Breast epithelium (tissue), 4 donors: ENCODE data around the gene NRXN3. TPM values are rescaled to one million over a fixed set of nuclear protein-coding genes. Genes with fewer than 3 reads are reported as not detected.

Experiments used
- DNase-seq, 2 donors: peaks; one replicate each; pipeline ENCODE4 v3.0.0-alpha.2; 2019; ENCODE audit warnings: low spot score in 2 of 2
- H3K27ac ChIP-seq, 2 donors: fragments of 200-600 bp; sonication (generic) in 1 of 2; one replicate each; pipeline ENCODE4 v1.5.1; 2016 to 2019; ENCODE audit warnings: mild to moderate bottlenecking in 1 of 2
- H3K27me3 ChIP-seq, 2 donors: fragments of 200-600 bp; sonication (generic) in 1 of 2; one replicate each; pipeline versions ENCODE4 v1.5.1 to v1.6.0; 2017 to 2019; ENCODE audit warnings: control low read depth in 1 of 2, mild to moderate bottlenecking in 1 of 2
- H3K36me3 ChIP-seq: fragments of 200-600 bp; one replicate; pipeline ENCODE4 v1.5.1; 2019
- H3K4me1 ChIP-seq, 2 donors: fragments of 200-600 bp; sonication (generic); one replicate each; pipeline ENCODE4 v1.5.1; 2016 to 2019; ENCODE audit warnings: control low read depth in 1 of 2
- H3K4me3 ChIP-seq, 3 donors: fragments of 200-600 bp; sonication (generic); 1 replicate in 2 of 3; 2 replicates in 1 of 3; pipeline ENCODE4 v1.5.1; 2016 to 2019; ENCODE audit warnings: mild to moderate bottlenecking in 3 of 3, moderate library complexity in 2 of 3
- H3K9me3 ChIP-seq, 2 donors: fragments of 200-600 bp; sonication (generic) in 1 of 2; one replicate each; pipeline ENCODE4 v1.5.1; 2016 to 2019; ENCODE audit warnings: control low read depth in 1 of 2
- POLR2A ChIP-seq: fragments of 450-650 bp; IDR thresholded peaks from one replicate; pipeline ENCODE4 v1.6.1; 2016; ENCODE audit warnings: antibody characterized with exemption, mild to moderate bottlenecking, moderate library complexity
- POLR2AphosphoS5 ChIP-seq, 3 donors: sonication (generic); formaldehyde crosslinking; IDR thresholded peaks; one replicate each; pipeline ENCODE4 v1.6.1; 2017; ENCODE audit warnings: antibody characterized with exemption in 3 of 3
- intact Hi-C: fragments of 100-400 bp; cut with DNase I; formaldehyde crosslinking; loops from one replicate; pipeline ENCODE4 v1.15.1; 2023; ENCODE audit warnings: low total_unique reads
- total RNA-seq, 3 donors: library from RNA; depleted of rRNA; stranded (reverse); fragments of >200 nt; gene quantifications; one replicate each; pipeline ENCODE4 v1.1.0, GENCODE V29; 2016
- TF ChIP-seq, protein P1 (sequence below), 3 donors: fragments of 450-650 bp; IDR thresholded peaks; one replicate each; pipeline ENCODE4 v1.5.1; 2016 to 2017; ENCODE audit warnings: antibody characterized with exemption in 3 of 3, mild to moderate bottlenecking in 3 of 3, moderate library complexity in 3 of 3

Gene NRXN3
- total RNA-seq, 3 donors from 2014 or later = 2.9 to 3.6 (median 3.5) TPM

DNA sequence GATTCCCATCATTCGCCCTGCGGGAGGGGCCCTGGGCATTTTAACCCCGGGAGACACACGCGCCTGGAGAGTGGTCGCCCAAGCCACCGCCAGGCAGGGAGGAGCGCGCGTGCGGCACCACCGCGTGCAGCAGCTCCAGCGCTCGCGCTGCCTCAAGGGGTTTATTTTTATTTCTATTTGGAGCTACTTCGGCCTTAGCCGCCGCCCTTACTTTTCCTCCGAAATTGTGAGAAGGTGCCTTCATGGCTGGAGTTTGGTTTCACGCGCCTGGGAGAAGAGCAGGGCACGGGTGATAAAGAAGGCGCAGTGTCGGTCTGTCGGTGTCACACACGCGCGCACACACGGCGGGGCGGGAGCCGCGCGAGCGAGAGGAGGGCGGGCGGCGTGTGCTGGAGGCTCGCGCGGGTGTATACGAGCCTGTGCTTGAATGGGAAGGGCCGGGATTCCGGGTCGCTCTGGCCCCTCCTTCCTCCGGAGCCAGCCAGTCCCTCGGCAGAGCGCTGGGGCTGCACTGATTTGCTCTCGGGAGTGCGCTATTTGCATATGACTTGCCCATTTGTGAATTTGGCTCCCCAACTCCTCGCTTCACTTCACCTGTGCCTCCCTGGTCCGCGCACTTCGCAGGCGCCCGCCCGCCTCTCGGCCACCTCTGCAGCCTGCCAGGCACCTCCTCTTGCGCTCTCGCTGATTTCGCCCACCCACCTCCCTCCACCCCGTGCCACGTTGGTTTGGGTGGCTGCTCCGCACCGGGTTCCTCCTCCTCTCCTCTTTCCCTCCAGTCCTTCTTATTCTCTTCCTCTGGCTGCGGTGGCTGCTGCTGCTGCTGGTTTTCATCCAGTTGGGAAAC is 1108.8 kb downstream of the NRXN3 start:
- no peaks in the 10 kb centered on the region for H3K4me1 ChIP-seq
- H3K9me3 ChIP-seq = no peaks in the 10 kb centered on the region
- TF ChIP-seq, protein P1, sequence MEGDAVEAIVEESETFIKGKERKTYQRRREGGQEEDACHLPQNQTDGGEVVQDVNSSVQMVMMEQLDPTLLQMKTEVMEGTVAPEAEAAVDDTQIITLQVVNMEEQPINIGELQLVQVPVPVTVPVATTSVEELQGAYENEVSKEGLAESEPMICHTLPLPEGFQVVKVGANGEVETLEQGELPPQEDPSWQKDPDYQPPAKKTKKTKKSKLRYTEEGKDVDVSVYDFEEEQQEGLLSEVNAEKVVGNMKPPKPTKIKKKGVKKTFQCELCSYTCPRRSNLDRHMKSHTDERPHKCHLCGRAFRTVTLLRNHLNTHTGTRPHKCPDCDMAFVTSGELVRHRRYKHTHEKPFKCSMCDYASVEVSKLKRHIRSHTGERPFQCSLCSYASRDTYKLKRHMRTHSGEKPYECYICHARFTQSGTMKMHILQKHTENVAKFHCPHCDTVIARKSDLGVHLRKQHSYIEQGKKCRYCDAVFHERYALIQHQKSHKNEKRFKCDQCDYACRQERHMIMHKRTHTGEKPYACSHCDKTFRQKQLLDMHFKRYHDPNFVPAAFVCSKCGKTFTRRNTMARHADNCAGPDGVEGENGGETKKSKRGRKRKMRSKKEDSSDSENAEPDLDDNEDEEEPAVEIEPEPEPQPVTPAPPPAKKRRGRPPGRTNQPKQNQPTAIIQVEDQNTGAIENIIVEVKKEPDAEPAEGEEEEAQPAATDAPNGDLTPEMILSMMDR (IDR thresholded peaks at IDR 0.05) = no peak
- TF ChIP-seq POLR2A = peak; percentile 11
- no peak overlapping the region for H3K27ac ChIP-seq
- intact Hi-C loops = no loop called here
- no peaks in the 10 kb centered on the region for H3K36me3 ChIP-seq
- H3K4me3 ChIP-seq = peak overlapping the region; percentile 26 to 71 (median 58)
- peaks cover 0 to 15% of the 10 kb centered on the region in 2 donors for H3K27me3 ChIP-seq
- peak; percentile 83 to 86 for DNase-seq

- intact Hi-C loops = no loop called here
- H3K27ac ChIP-seq = no peak overlapping the region
- no peaks in the 10 kb centered on the region for H3K9me3 ChIP-seq
- H3K27me3 ChIP-seq = peaks cover 0 to 15% of the 10 kb centered on the region in 2 donors
- no peaks in the 10 kb centered on the region for H3K36me3 ChIP-seq
- peak overlapping the region; percentile 26 to 71 (median 58) for H3K4me3 ChIP-seq
- H3K4me1 ChIP-seq = no peaks in the 10 kb centered on the region
- DNase-seq = peak; percentile 18 to 52
- TF ChIP-seq POLR2AphosphoS5 (IDR thresholded peaks at IDR 0.05) (no peak), POLR2A (no peak)
- TF ChIP-seq, protein P1 (IDR thresholded peaks at IDR 0.05) = no peak
These were observed 1109.7 kb downstream of the NRXN3 start for GRCh38 chr14:79279645-79280597.

DNA sequence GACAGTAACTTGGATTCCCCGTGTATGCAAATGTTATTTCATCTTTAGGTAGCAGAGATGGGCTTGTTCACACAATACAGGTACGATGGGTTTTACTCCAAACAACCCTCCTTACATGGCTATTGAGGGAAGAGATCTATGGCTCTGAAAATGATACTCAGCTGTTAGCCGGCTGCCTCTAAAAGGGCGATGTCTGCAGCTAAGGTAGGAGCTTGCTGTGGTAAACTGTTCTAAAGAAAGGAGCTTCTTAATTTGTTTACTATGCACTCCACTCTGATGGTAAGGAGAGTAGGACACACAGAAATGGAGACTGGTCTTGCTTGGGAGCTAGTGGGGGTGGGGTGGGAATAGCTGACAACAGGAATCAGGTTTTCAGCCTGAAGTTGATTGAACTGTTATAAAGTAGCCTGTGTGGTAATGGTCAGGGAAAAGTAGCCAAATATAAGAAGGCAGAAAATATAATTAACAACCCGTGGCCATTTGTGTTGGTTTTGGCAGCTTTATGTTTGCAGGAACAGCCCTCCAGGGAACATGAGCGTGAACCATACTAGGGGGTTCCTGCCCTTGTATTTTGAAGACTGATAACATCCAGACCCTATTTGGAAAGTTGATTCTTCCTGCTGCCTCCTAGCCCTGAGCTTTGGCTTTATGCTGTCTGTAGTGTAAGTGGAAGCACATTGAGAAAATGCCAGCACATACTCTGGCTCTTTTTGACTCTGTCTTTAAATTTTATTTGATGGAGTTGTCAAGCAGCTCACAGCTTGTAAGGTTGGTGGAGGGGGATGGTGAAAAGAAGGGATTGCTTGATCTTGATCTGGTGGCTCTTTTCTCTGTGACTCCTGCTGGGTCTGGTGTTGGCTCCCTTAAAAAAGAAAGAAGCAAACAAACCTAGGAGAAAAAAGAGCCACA is 1111.3 kb downstream of the NRXN3 start:
- Histone ChIP-seq H3K36me3 (no peaks in the 10 kb centered on the region), H3K27ac (no peak overlapping the region), H3K4me3 (peak overlapping the region in 2 of 3 donors; percentile 2 to 71), H3K4me1 (no peaks in the 10 kb centered on the region), H3K27me3 (peaks cover 0 to 15% of the 10 kb centered on the region in 2 donors), H3K9me3 (no peaks in the 10 kb centered on the region)
- intact Hi-C loops = no loop called here
- no peak for DNase-seq
- TF ChIP-seq POLR2AphosphoS5 (IDR thresholded peaks at IDR 0.05) = no peak

DNA sequence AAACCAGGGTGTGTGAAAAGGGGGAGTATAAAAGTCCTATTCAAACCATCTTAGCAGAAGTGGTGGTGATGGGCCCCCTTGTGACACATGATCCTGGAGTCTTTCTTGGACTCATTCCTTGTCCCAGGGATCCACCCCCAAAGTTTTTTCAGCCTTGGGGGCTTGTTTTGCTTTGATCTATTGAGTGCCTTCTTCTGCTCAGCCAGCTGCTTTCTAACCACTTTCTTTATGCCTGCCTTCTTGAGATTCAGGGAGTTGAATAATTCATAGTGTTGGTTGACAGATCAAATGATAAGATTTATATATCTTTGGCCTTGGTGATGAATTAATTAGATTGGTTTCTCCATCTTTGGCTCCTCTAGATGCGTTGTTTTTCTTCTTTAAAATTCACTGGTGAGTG is 1114.4 kb downstream of the NRXN3 start:
- TF ChIP-seq POLR2A (no peak), POLR2AphosphoS5 (IDR thresholded peaks at IDR 0.05) (no peak)
- TF ChIP-seq, protein P1 (IDR thresholded peaks at IDR 0.05) = no peak
- no peaks in the 10 kb centered on the region for H3K27me3 ChIP-seq
- H3K4me3 ChIP-seq = no peak overlapping the region
- intact Hi-C loops = no loop called here
- H3K27ac ChIP-seq = no peak overlapping the region
- H3K4me1 ChIP-seq = no peaks in the 10 kb centered on the region
- H3K36me3 ChIP-seq = no peaks in the 10 kb centered on the region
- H3K9me3 ChIP-seq = no peaks in the 10 kb centered on the region
- DNase-seq = no peak

GRCh38 chr14:79285263-79285662 is 1115.1 kb downstream of the NRXN3 start:
- no peaks in the 10 kb centered on the region for H3K4me1 ChIP-seq
- H3K4me3 ChIP-seq = no peak overlapping the region
- H3K27me3 ChIP-seq = no peaks in the 10 kb centered on the region
- no peak for DNase-seq
- no peak overlapping the region for H3K27ac ChIP-seq
- no peaks in the 10 kb centered on the region for H3K36me3 ChIP-seq
- intact Hi-C loops = no loop called here
- TF ChIP-seq, protein P1 (IDR thresholded peaks at IDR 0.05) = no peak
- no peak for TF ChIP-seq POLR2A
- TF ChIP-seq POLR2AphosphoS5 (IDR thresholded peaks at IDR 0.05) = no peak
- H3K9me3 ChIP-seq = no peaks in the 10 kb centered on the region
